GM12801 (cell line): ENCODE measurements around the gene IL6ST.

Experiments
- CTCF ChIP-seq: IDR thresholded peaks from one replicate; pipeline ENCODE4 v1.5.1; 2011; ENCODE audit warnings: control low read depth; ENCODE audit not compliant: insufficient read length; ENCODE audit errors: extremely low read depth

IL6ST gene

GRCh38 chr5:55994495-55994997 lies at the start of gene IL6ST:
IL6ST (minus strand) TSS chr5:55994963; CDS start chr5:55976278, 18,685 bp downstream.
- TF ChIP-seq CTCF: no peak

- TF ChIP-seq CTCF: no peak
Measured at GRCh38 chr5:56039985-56040384, 45.2 kb upstream of the IL6ST start.

DNA sequence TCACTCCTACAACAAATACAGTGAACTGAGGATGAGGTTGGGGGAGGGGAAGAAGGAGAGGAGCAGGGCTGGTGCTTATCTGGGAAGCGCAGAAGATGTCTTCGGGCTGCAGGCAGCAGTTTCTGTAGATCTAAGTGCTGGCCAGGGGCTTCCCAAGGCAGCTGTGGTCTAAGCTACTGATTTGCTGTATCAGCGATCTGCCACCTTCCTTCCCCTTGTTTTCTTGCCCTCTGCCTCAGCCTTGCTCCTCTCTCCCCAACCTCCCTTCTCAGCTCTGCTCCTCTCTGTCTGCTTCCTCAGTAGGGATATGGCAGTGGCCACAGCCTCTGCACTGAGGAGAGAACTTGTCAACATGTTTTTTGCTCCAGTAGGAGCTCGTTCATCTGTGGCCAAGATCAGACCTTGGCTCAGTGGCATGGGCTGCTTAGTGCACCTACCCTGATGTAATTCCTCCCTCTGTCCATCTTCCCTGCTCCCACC lies 42.8 kb upstream of the IL6ST start:
- no peak for TF ChIP-seq CTCF

- no peak for TF ChIP-seq CTCF
Measured at GRCh38 chr5:56029457-56029856, 34.7 kb upstream of the IL6ST start.

GRCh38 chr5:56028708-56029107 lies 33.9 kb upstream of the IL6ST start:
- no peak for TF ChIP-seq CTCF

DNA sequence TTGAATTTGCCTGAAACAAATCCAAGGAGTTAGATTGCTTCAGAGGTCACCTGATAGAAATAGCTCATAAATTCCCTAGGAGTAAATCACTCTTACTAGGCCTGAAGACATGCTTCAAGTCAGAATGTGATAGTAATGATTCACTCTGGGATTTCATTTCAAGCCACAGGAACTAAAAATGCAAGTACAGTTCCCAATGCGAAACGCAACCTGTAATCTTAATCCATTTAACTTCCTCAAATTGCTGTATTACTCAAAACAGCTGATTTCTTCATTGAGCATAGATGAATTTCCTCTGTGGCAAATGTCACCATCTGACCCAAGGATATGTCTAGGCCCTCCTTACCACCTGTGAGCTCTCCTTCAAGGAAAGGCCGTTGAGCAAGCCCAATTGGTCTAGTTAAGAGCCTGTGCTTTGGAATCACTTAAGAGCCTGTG lies 32.1 kb upstream of the IL6ST start:
- no peak for TF ChIP-seq CTCF

DNA sequence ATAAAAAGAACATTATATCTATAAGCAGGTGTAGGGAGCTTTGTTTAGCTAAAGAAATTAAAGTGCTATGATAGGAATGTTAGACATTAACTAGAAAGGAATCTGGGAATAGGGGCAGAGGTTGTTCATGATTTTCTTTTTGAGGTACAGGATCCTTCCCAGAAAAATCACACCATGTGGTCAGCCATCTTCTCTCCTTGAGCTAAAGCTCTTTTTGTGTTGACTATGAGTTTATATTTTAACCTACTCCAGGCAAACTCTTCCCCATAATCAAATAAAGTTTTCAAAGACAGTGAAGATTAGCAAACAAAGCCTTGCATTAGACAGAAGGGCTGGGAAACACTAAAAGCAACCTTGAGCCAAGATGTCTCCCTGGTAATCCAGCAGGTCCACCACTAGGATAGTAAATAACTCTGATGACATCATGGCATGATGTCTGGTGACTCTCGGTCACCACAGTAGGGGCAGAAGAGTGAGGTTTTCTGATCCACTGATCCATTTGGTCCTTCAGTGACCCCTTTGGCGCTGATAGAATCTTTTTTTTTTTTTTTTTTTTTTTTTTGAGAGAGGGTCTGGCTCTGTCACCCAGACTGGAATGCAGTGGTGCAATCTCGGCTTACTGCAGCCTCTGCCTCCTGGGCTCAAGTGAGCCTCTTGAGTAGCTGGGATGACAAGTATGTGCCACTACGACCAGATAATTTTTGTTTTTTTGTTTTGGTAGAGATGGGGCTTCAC lies 30.6 kb upstream of the IL6ST start:
- TF ChIP-seq CTCF: no peak
